K562 (cell line): ENCODE results near the gene FOXN3. TPM values are rescaled to one million over a fixed set of nuclear protein-coding genes. Genes with fewer than 3 reads are reported as not detected.

Source experiments
- ARID3B ChIP-seq: fragments of 250-450 bp; sonication (Bioruptor Pico); IDR thresholded peaks from 2 replicates; pipeline ENCODE4 v1.4.0; 2020; ENCODE audit warnings: borderline replicate concordance
- HNRNPL ChIP-seq: fragments of 200-400 bp; formaldehyde crosslinking; IDR thresholded peaks from 2 replicates; pipeline ENCODE4 v1.6.1; 2017; ENCODE audit warnings: low read depth, mild to moderate bottlenecking, low read length
- MYC ChIP-seq, 2 experiments: fragments of 250-450 bp in 1 of 2; sonication (Bioruptor Pico) in 1 of 2; IDR thresholded peaks; 2 replicates each; pipeline versions ENCODE4 v1.5.1 to v1.6.1; 2012 to 2021; ENCODE audit warnings: low read depth in 2 of 2, borderline replicate concordance in 1 of 2, improper control_type of control experiment in 1 of 2, low read length in 1 of 2, mild to moderate bottlenecking in 1 of 2, moderate library complexity in 1 of 2
- NFE2 ChIP-seq: IDR thresholded peaks from 2 replicates; pipeline ENCODE4 v1.6.1; 2014; ENCODE audit warnings: antibody characterized with exemption, low read depth
- RERE ChIP-seq: sonication (generic); formaldehyde crosslinking; IDR thresholded peaks from 2 replicates; pipeline ENCODE4 v1.8.0; 2023; ENCODE audit warnings: missing genetic modification reagents, mild to moderate bottlenecking, borderline replicate concordance
- TAF9B ChIP-seq: fragments of 450-650 bp; IDR thresholded peaks from 2 replicates; pipeline ENCODE4 v1.6.1; 2018; ENCODE audit warnings: mild to moderate bottlenecking; ENCODE audit not compliant: partially characterized antibody
- ZNF212 ChIP-seq: fragments of 450-650 bp; formaldehyde crosslinking; IDR thresholded peaks from 2 replicates; pipeline ENCODE4 v1.4.0; 2020; ENCODE audit warnings: mild to moderate bottlenecking
- ZNF444 ChIP-seq: fragments of 250-450 bp; sonication (Bioruptor Pico); IDR thresholded peaks from 2 replicates; pipeline ENCODE4 v1.4.0; 2020; ENCODE audit warnings: mild to moderate bottlenecking, moderate library complexity
- ZNF586 ChIP-seq: fragments of 450-650 bp; formaldehyde crosslinking; conservative IDR thresholded peaks from 2 replicates; pipeline ENCODE4 v1.4.0; 2020; ENCODE audit warnings: mild to moderate bottlenecking, moderate library complexity
- ZNF592 ChIP-seq: fragments of 450-650 bp; IDR thresholded peaks from 2 replicates; pipeline ENCODE4 v1.6.1; 2017; ENCODE audit warnings: antibody characterized with exemption, mild to moderate bottlenecking
- polyA plus RNA-seq, 8 experiments: library from polyadenylated mRNA; depleted of rRNA in 4 of 8; stranded (reverse) in 5 of 8; unstranded in 3 of 8; fragments of >200 nt; fragmentation: Nextera tagmentation in 2 of 8; fragmentation: Illumina TruSeq in 1 of 8; extraction: Ambion mirVana in 2 of 8; extraction: Trizol in 1 of 8; gene quantifications; 2 replicates each; pipeline versions ENCODE4 v1.2.1 to v1.2.3, GENCODE V29; 2011 to 2014; ENCODE audit warnings: inconsistent platforms in 1 of 8, missing spikeins in 1 of 8
- total RNA-seq, 7 experiments: library from RNA; depleted of rRNA in 6 of 7; stranded (reverse); fragments of >200 nt in 6 of 7; fragmentation: Illumina TruSeq in 2 of 7; extraction: Trizol in 2 of 7; gene quantifications; 2 replicates each; pipeline versions ENCODE4 v1.2.1 to v1.2.3, GENCODE V29; 2011 to 2021; ENCODE audit warnings: low replicate concordance in 1 of 7

Gene FOXN3
- total and polyA plus RNA-seq, 9 of the 15 experiments (the other 6 are each of a cell fraction or from before 2014, with no cell fraction given), result 0.07 to 1.3 (median 0.40) TPM

GRCh38 chr14:89369656-89370055 lies 47.4 kb downstream of the FOXN3 start (continued):
- no peak for TF ChIP-seq ZNF592
- no peak for TF ChIP-seq NFE2
- no peak for TF ChIP-seq ZNF212 (CRISPR knock-in tag)
- TF ChIP-seq HNRNPL, result no peak
- TF ChIP-seq MYC (IDR thresholded peaks at IDR 0.05; ENCODE audit: low read depth, low read length), result no peak
- TF ChIP-seq MYC (CRISPR knock-in tag; IDR thresholded peaks at IDR 0.05; ENCODE audit: borderline replicate concordance, low read depth), result no peak
- TF ChIP-seq ZNF586 (CRISPR knock-in tag), result no peak
- no peak for TF ChIP-seq ARID3B (CRISPR knock-in tag)
- no peak for TF ChIP-seq TAF9B
- TF ChIP-seq ZNF444 (CRISPR knock-in tag), result no peak
- TF ChIP-seq RERE (CRISPR knock-in tag), result no peak
